Mesenchymal stem cell (in vitro differentiated cells and primary cell): Measurements from ENCODE around the gene CAMTA1.
A peak's percentile ranks its signal among the peaks of the same experiment; 100 is the strongest.

ENCODE experiments used
- DNase-seq: peaks from one replicate; pipeline ENCODE4 v3.0.0-alpha.2; 2013
- H2AFZ ChIP-seq: one replicate; pipeline ENCODE4 v1.6.1; 2013; ENCODE audit warnings: low read depth, mild to moderate bottlenecking, control low read depth, inconsistent platforms, low read length, moderate library complexity
- H2AK5ac ChIP-seq: 2 replicates; pipeline ENCODE4 v1.6.1; 2013; ENCODE audit warnings: low read length, moderate library complexity, mild to moderate bottlenecking, inconsistent platforms; ENCODE audit not compliant: severe bottlenecking
- H2BK120ac ChIP-seq: one replicate; pipeline ENCODE4 v1.6.1; 2013; ENCODE audit warnings: low read depth, mild to moderate bottlenecking, inconsistent platforms, low read length, moderate library complexity
- H2BK12ac ChIP-seq, 2 experiments: one replicate each; pipeline ENCODE4 v1.6.1; 2013; ENCODE audit warnings: inconsistent platforms in 2 of 2, low read length in 2 of 2, mild to moderate bottlenecking in 2 of 2, moderate library complexity in 2 of 2, control low read depth in 1 of 2
- H2BK15ac ChIP-seq: one replicate; pipeline ENCODE4 v1.6.1; 2013; ENCODE audit warnings: mild to moderate bottlenecking, low read depth, inconsistent platforms; ENCODE audit not compliant: poor library complexity, severe bottlenecking
- H2BK5ac ChIP-seq: 2 replicates; pipeline ENCODE4 v1.6.1; 2013; ENCODE audit warnings: low read depth, mild to moderate bottlenecking, low read length, control low read depth, inconsistent platforms; ENCODE audit not compliant: poor library complexity, severe bottlenecking
- H3K14ac ChIP-seq, 2 experiments: one replicate each; pipeline ENCODE4 v1.6.1; 2013; ENCODE audit warnings: inconsistent platforms in 2 of 2, low read length in 2 of 2, control low read depth in 1 of 2, mild to moderate bottlenecking in 1 of 2, moderate library complexity in 1 of 2
- H3K18ac ChIP-seq, 2 experiments: one replicate each; pipeline ENCODE4 v1.6.1; 2013; ENCODE audit warnings: inconsistent platforms in 2 of 2, low read length in 2 of 2, control low read depth in 1 of 2, low read depth in 1 of 2, mild to moderate bottlenecking in 1 of 2
- H3K23ac ChIP-seq, 2 experiments: one replicate each; pipeline ENCODE4 v1.6.1; 2013; ENCODE audit warnings: inconsistent platforms in 2 of 2, low read length in 2 of 2, mild to moderate bottlenecking in 2 of 2, moderate library complexity in 2 of 2, control low read depth in 1 of 2
- H3K27ac ChIP-seq: 2 replicates; pipeline ENCODE4 v1.5.1; 2013; ENCODE audit warnings: mild to moderate bottlenecking, moderate library complexity, low read length, control low read depth, inconsistent platforms; ENCODE audit not compliant: poor library complexity, severe bottlenecking
- H3K27me3 ChIP-seq, 2 experiments: 2 replicates each; pipeline versions ENCODE4 v1.6.1 to v1.7.0; 2013; ENCODE audit warnings: low read length in 2 of 2, mild to moderate bottlenecking in 2 of 2, moderate library complexity in 2 of 2, control low read depth in 1 of 2, inconsistent platforms in 1 of 2; ENCODE audit not compliant: control insufficient read depth in 1 of 2, insufficient read depth in 1 of 2
- H3K36me3 ChIP-seq, 2 experiments: 2 replicates each; pipeline versions ENCODE4 v1.6.1 to v1.7.0; 2013; ENCODE audit warnings: low read length in 2 of 2, control low read depth in 1 of 2, inconsistent platforms in 1 of 2, low read depth in 1 of 2, mild to moderate bottlenecking in 1 of 2; ENCODE audit not compliant: insufficient read depth in 2 of 2, control insufficient read depth in 1 of 2
- H3K4ac ChIP-seq, 2 experiments: one replicate each; pipeline ENCODE4 v1.6.1; 2013; ENCODE audit warnings: inconsistent platforms in 2 of 2, low read length in 2 of 2, mild to moderate bottlenecking in 2 of 2, moderate library complexity in 2 of 2, control low read depth in 1 of 2, low read depth in 1 of 2
- H3K4me1 ChIP-seq: 2 replicates; pipeline ENCODE4 v1.6.1; 2013; ENCODE audit warnings: low read depth, low read length, control low read depth; ENCODE audit not compliant: control insufficient read depth, insufficient read depth
- H3K4me2 ChIP-seq: 2 replicates; pipeline ENCODE4 v1.6.1; 2013; ENCODE audit warnings: low read length, mild to moderate bottlenecking, inconsistent platforms; ENCODE audit not compliant: poor library complexity, severe bottlenecking
- H3K4me3 ChIP-seq, 2 experiments: 2 replicates each; pipeline versions ENCODE4 v1.5.1 to v1.7.0; 2013; ENCODE audit warnings: low read length in 2 of 2, mild to moderate bottlenecking in 2 of 2, control low read depth in 1 of 2, low read depth in 1 of 2; ENCODE audit not compliant: insufficient read depth in 1 of 2
- H3K79me1 ChIP-seq: replicated peaks from 2 replicates; pipeline ENCODE4 v1.6.1; 2013; ENCODE audit warnings: mild to moderate bottlenecking, control low read depth, low read length, inconsistent platforms; ENCODE audit not compliant: poor library complexity, severe bottlenecking
- H3K9ac ChIP-seq: 2 replicates; pipeline ENCODE4 v1.7.0; 2013; ENCODE audit warnings: mild to moderate bottlenecking, low read length, moderate library complexity
- H3K9me3 ChIP-seq: 2 replicates; pipeline ENCODE4 v1.7.0; 2013; ENCODE audit warnings: mild to moderate bottlenecking, low read length; ENCODE audit not compliant: control insufficient read depth
- H4K8ac ChIP-seq: one replicate; pipeline ENCODE4 v1.6.1; 2013; ENCODE audit warnings: inconsistent platforms, mild to moderate bottlenecking, low read length, moderate library complexity
- H4K91ac ChIP-seq: one replicate; pipeline ENCODE4 v1.6.1; 2013; ENCODE audit warnings: mild to moderate bottlenecking, low read length, inconsistent platforms
- WGBS: methylation state at CpG from one replicate; pipeline ENCODE4 v1.1.7; 2013; ENCODE audit warnings: mixed read lengths; 5-methylcytosine and 5-hydroxymethylcytosine counted together

CAMTA1 gene

GRCh38 chr1:7640920-7641585 is 855.8 kb downstream of the CAMTA1 start:
- DNase-seq: no peak
- 82% methylated on average over 18 of the region's 18 CpGs for WGBS
- Histone ChIP-seq H3K36me3 (no peaks in the 10 kb centered on the region), H3K4me1 (peaks cover 31% of the 10 kb centered on the region), H2AK5ac (no peak overlapping the region), H2AFZ (no peak overlapping the region), H3K4me3 (no peak overlapping the region), H2BK15ac (no peak overlapping the region), H3K9me3 (peaks cover 6% of the 10 kb centered on the region), H2BK5ac (no peak overlapping the region), H3K14ac (no peak overlapping the region), H3K4me2 (no peak overlapping the region), H3K79me1 (no peaks in the 10 kb centered on the region), H3K27me3 (peaks cover 0 to 48% of the 10 kb centered on the region in 2 experiments), H2BK120ac (no peak overlapping the region), H3K9ac (no peak overlapping the region), H3K23ac (no peak overlapping the region), H3K18ac (no peak overlapping the region), H3K27ac (no peak overlapping the region), H3K4ac (no peak overlapping the region), H4K8ac (no peak overlapping the region), H2BK12ac (no peak overlapping the region), H4K91ac (no peak overlapping the region)

GRCh38 chr1:7641587-7642417 is 856.5 kb downstream of the CAMTA1 start:
- Histone ChIP-seq H3K14ac (no peak overlapping the region), H3K79me1 (no peaks in the 10 kb centered on the region), H2BK15ac (no peak overlapping the region), H3K4ac (no peak overlapping the region), H3K9ac (no peak overlapping the region), H3K23ac (peak overlapping the region in 1 of 2 experiments; percentile 42), H2BK12ac (no peak overlapping the region), H3K27me3 (peaks cover 0 to 47% of the 10 kb centered on the region in 2 experiments), H4K91ac (no peak overlapping the region), H2BK120ac (no peak overlapping the region), H2BK5ac (no peak overlapping the region), H3K4me1 (peaks cover 32% of the 10 kb centered on the region), H3K27ac (no peak overlapping the region), H4K8ac (no peak overlapping the region), H3K4me3 (no peak overlapping the region), H3K9me3 (peaks cover 6% of the 10 kb centered on the region), H3K36me3 (no peaks in the 10 kb centered on the region), H2AK5ac (no peak overlapping the region), H2AFZ (no peak overlapping the region), H3K18ac (no peak overlapping the region), H3K4me2 (no peak overlapping the region)
- DNase-seq: no peak
- WGBS: 78% methylated on average over 17 of the region's 18 CpGs

- Histone ChIP-seq H2AFZ (no peak overlapping the region), H3K9ac (no peak overlapping the region), H3K4ac (no peak overlapping the region), H3K23ac (no peak overlapping the region), H2BK120ac (no peak overlapping the region), H3K9me3 (peaks cover 6% of the 10 kb centered on the region), H3K79me1 (no peaks in the 10 kb centered on the region), H3K27ac (no peak overlapping the region), H3K18ac (no peak overlapping the region), H4K91ac (no peak overlapping the region), H3K4me2 (no peak overlapping the region), H3K4me3 (no peak overlapping the region), H2AK5ac (no peak overlapping the region), H3K14ac (no peak overlapping the region), H2BK5ac (no peak overlapping the region), H2BK12ac (no peak overlapping the region), H4K8ac (no peak overlapping the region), H3K36me3 (no peaks in the 10 kb centered on the region), H3K27me3 (peaks cover 0 to 47% of the 10 kb centered on the region in 2 experiments), H3K4me1 (peaks cover 33% of the 10 kb centered on the region), H2BK15ac (no peak overlapping the region)
- WGBS: 93% methylated on average over 9 of the region's 9 CpGs
- no peak for DNase-seq
Measured at GRCh38 chr1:7642418-7642704, 857.1 kb downstream of the CAMTA1 start.

GRCh38 chr1:7642781-7643529 is 857.7 kb downstream of the CAMTA1 start:
- no peak overlapping the region for H3K4me3 ChIP-seq
- no peaks in the 10 kb centered on the region for H3K79me1 ChIP-seq
- peaks cover 33% of the 10 kb centered on the region for H3K4me1 ChIP-seq
- H3K18ac ChIP-seq: no peak overlapping the region
- H2BK5ac ChIP-seq: no peak overlapping the region
- H3K4me2 ChIP-seq: no peak overlapping the region
- no peak overlapping the region for H3K27ac ChIP-seq
- H3K27me3 ChIP-seq: peaks cover 0 to 52% of the 10 kb centered on the region in 2 experiments
- no peak overlapping the region for H4K8ac ChIP-seq
- no peak overlapping the region for H2BK12ac ChIP-seq
- peaks cover 6% of the 10 kb centered on the region for H3K9me3 ChIP-seq
- no peak overlapping the region for H3K14ac ChIP-seq
- no peaks in the 10 kb centered on the region for H3K36me3 ChIP-seq
- WGBS: 67% methylated on average over 3 of the region's 3 CpGs
- no peak overlapping the region for H2AFZ ChIP-seq
- no peak for DNase-seq
- H3K23ac ChIP-seq: no peak overlapping the region
- no peak overlapping the region for H2BK120ac ChIP-seq
- no peak overlapping the region for H4K91ac ChIP-seq
- H3K4ac ChIP-seq: no peak overlapping the region
- H2BK15ac ChIP-seq: no peak overlapping the region
- no peak overlapping the region for H3K9ac ChIP-seq
- H2AK5ac ChIP-seq: no peak overlapping the region
